H1 (cell line): ENCODE data around the gene ZNRF2.
"Not testable (repeated sequence)": the region's sequence is repeated elsewhere in the genome, so short reads cannot be mapped to it uniquely, and the experiment has no call there.

ENCODE experiments used
- EP300 ChIP-seq, 2 experiments: IDR thresholded peaks; 1 replicate in 1 of 2; 2 replicates in 1 of 2; pipeline ENCODE4 v1.6.1; 2011 to 2012; ENCODE audit warnings: low read depth in 2 of 2, low read length in 2 of 2, mild to moderate bottlenecking in 2 of 2, borderline replicate concordance in 1 of 2, inconsistent platforms in 1 of 2, moderate library complexity in 1 of 2
- POLR2A ChIP-seq, 2 experiments: IDR thresholded peaks; 1 replicate in 1 of 2; 2 replicates in 1 of 2; pipeline ENCODE4 v1.6.1; 2011; ENCODE audit warnings: low read depth in 2 of 2, low read length in 2 of 2, mild to moderate bottlenecking in 2 of 2; ENCODE audit errors: control extremely low read depth in 1 of 2
- USF2 ChIP-seq: IDR thresholded peaks from 2 replicates; pipeline ENCODE4 v1.6.1; 2011; ENCODE audit warnings: low read length, improper control_type of control experiment
- ZNF274 ChIP-seq: IDR thresholded peaks from 2 replicates; pipeline ENCODE4 v1.7.0; 2012; ENCODE audit warnings: low read length, borderline replicate concordance; ENCODE audit errors: extremely low read depth
- TF ChIP-seq, protein P1 (sequence below), 3 experiments: IDR thresholded peaks; 1 replicate in 2 of 3; 2 replicates in 1 of 3; pipeline versions ENCODE4 v1.5.1 to v1.6.1; 2011; ENCODE audit warnings: low read length in 3 of 3, mild to moderate bottlenecking in 3 of 3, inconsistent platforms in 2 of 3, low read depth in 1 of 3, moderate library complexity in 1 of 3; ENCODE audit not compliant: insufficient read depth in 1 of 3; ENCODE audit errors: control extremely low read depth in 1 of 3

- TF ChIP-seq, protein P1, sequence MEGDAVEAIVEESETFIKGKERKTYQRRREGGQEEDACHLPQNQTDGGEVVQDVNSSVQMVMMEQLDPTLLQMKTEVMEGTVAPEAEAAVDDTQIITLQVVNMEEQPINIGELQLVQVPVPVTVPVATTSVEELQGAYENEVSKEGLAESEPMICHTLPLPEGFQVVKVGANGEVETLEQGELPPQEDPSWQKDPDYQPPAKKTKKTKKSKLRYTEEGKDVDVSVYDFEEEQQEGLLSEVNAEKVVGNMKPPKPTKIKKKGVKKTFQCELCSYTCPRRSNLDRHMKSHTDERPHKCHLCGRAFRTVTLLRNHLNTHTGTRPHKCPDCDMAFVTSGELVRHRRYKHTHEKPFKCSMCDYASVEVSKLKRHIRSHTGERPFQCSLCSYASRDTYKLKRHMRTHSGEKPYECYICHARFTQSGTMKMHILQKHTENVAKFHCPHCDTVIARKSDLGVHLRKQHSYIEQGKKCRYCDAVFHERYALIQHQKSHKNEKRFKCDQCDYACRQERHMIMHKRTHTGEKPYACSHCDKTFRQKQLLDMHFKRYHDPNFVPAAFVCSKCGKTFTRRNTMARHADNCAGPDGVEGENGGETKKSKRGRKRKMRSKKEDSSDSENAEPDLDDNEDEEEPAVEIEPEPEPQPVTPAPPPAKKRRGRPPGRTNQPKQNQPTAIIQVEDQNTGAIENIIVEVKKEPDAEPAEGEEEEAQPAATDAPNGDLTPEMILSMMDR (IDR thresholded peaks at IDR 0.05; ENCODE audit: control extremely low read depth in 1 of 3, insufficient read depth in 1 of 3, low read depth in 1 of 3, low read length in 3 of 3), result not testable (repeated sequence)
- not testable (repeated sequence) for TF ChIP-seq ZNF274; USF2; POLR2A (IDR thresholded peaks at IDR 0.05; ENCODE audit: control extremely low read depth in 1 of 2, low read depth in 2 of 2, low read length in 2 of 2); EP300 (IDR thresholded peaks at IDR 0.05; ENCODE audit: borderline replicate concordance in 1 of 2, low read depth in 2 of 2, low read length in 2 of 2)
These were observed 13.1 kb downstream of the ZNRF2 start for GRCh38 chr7:30297499-30297898.
